Karpas-422 (cell line): ENCODE data around the gene TNFRSF1A. TPM values are rescaled to one million over a fixed set of nuclear protein-coding genes. Genes with fewer than 3 reads are reported as not detected.
"Not testable (repeated sequence)": the region's sequence is repeated elsewhere in the genome, so short reads cannot be mapped to it uniquely, and the experiment has no call there.

ENCODE experiments used
- DNase-seq: peaks from one replicate; pipeline ENCODE4 v3.0.0-alpha.2; 2015
- H2AFZ ChIP-seq: fragments of 200-600 bp; sonication (generic); 2 replicates; pipeline ENCODE4 v1.6.1; 2014; ENCODE audit warnings: antibody characterized with exemption, low read length, mixed read lengths
- H3K27ac ChIP-seq: fragments of 200-600 bp; sonication (generic); 2 replicates; pipeline ENCODE4 v1.5.1; 2014; ENCODE audit warnings: mild to moderate bottlenecking, low read length, moderate library complexity
- H3K27me3 ChIP-seq: fragments of 200-600 bp; sonication (generic); 2 replicates; pipeline ENCODE4 v1.6.1; 2014; ENCODE audit warnings: low read length, mixed read lengths
- H3K36me3 ChIP-seq: fragments of 200-600 bp; sonication (generic); 2 replicates; pipeline ENCODE4 v1.6.1; 2014; ENCODE audit warnings: low read length, mixed read lengths; ENCODE audit not compliant: insufficient read depth
- H3K4me1 ChIP-seq: fragments of 200-600 bp; sonication (generic); 2 replicates; pipeline ENCODE4 v1.6.1; 2014; ENCODE audit warnings: mild to moderate bottlenecking, low read length, mixed read lengths
- H3K4me2 ChIP-seq: fragments of 200-600 bp; sonication (generic); 2 replicates; pipeline ENCODE4 v1.6.1; 2014; ENCODE audit warnings: low read length, low read depth, mild to moderate bottlenecking; ENCODE audit not compliant: poor library complexity, severe bottlenecking
- H3K4me3 ChIP-seq: fragments of 200-600 bp; sonication (generic); 2 replicates; pipeline ENCODE4 v1.5.1; 2014; ENCODE audit warnings: mild to moderate bottlenecking, antibody characterized with exemption, low read length, mixed read lengths
- H3K79me2 ChIP-seq: fragments of 200-600 bp; sonication (generic); 2 replicates; pipeline ENCODE4 v1.6.1; 2014; ENCODE audit warnings: mild to moderate bottlenecking, low read length, mixed read lengths
- H3K9ac ChIP-seq: fragments of 200-600 bp; sonication (generic); 2 replicates; pipeline ENCODE4 v1.6.0; 2014; ENCODE audit warnings: low read length
- H3K9me2 ChIP-seq: fragments of 200-600 bp; sonication (generic), shearing (Covaris generic); replicated peaks from 2 replicates; pipeline ENCODE4 v1.6.0; 2014; ENCODE audit warnings: mild to moderate bottlenecking, low read length, moderate library complexity; ENCODE audit not compliant: insufficient read depth
- H3K9me3 ChIP-seq: fragments of 300-700, 200-600 bp; sonication (generic); 2 replicates; pipeline ENCODE4 v1.6.1; 2014; ENCODE audit warnings: low read length, mixed read lengths
- H4K20me1 ChIP-seq: fragments of 200-600 bp; sonication (generic); 2 replicates; pipeline ENCODE4 v1.6.1; 2014; ENCODE audit warnings: mild to moderate bottlenecking, antibody characterized with exemption, low read length, low read depth; ENCODE audit not compliant: insufficient read depth
- total RNA-seq: library from RNA; depleted of rRNA; stranded (reverse); fragments of >200 nt; shearing (Covaris generic); gene quantifications from 2 replicates; pipeline ENCODE4 v1.2.3, GENCODE V29; 2014; ENCODE audit warnings: low replicate concordance

TNFRSF1A gene
- total RNA-seq, 1 experiment from 2014 or later = not detected

- H3K9me2 ChIP-seq = no peaks in the 10 kb centered on the region
- H3K4me1 ChIP-seq = no peaks in the 10 kb centered on the region
- H3K9ac ChIP-seq = no peak overlapping the region
- H3K36me3 ChIP-seq = no peaks in the 10 kb centered on the region
- no peaks in the 10 kb centered on the region for H3K79me2 ChIP-seq
- 0 out of 2 replicates have a peak, but pooled peaks cover 2% of the 10 kb centered on the region for H4K20me1 ChIP-seq
- no peak overlapping the region for H3K27ac ChIP-seq
- H3K4me3 ChIP-seq = no peak overlapping the region
- no peak for DNase-seq
- no peak overlapping the region for H2AFZ ChIP-seq
- no peaks in the 10 kb centered on the region for H3K9me3 ChIP-seq
- no peak overlapping the region for H3K4me2 ChIP-seq
- no peaks in the 10 kb centered on the region for H3K27me3 ChIP-seq
Observed at GRCh38 chr12:6303071-6303470, 38.8 kb downstream of the TNFRSF1A start.

DNA sequence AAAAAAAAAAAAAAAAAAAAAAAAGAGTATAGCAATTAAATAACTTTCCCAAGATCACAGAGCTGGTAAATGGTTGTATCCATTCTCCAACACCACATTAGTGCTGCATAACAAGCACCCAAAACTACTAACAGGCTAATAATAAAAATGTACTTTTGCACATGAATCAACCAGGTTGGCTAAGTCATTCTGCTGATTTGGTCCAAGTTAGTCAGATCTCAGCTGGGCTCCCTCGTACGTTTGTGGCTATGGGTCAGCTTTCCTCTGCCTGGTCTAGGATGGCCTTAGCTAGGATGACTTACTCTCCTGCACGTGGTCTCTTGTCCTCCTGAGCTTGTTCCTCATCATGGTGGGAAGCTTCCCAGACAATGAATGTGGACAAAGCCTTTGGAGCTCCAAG lies 39.3 kb downstream of the TNFRSF1A start:
- Histone ChIP-seq H3K4me3 (no peak overlapping the region), H4K20me1 (0 out of 2 replicates have a peak, but pooled peaks cover 2% of the 10 kb centered on the region), H3K9me2 (no peaks in the 10 kb centered on the region), H3K27ac (no peak overlapping the region), H2AFZ (no peak overlapping the region), H3K79me2 (no peaks in the 10 kb centered on the region), H3K4me2 (no peak overlapping the region), H3K36me3 (no peaks in the 10 kb centered on the region), H3K27me3 (no peaks in the 10 kb centered on the region), H3K4me1 (no peaks in the 10 kb centered on the region), H3K9me3 (no peaks in the 10 kb centered on the region), H3K9ac (no peak overlapping the region)
- DNase-seq = no peak

DNA sequence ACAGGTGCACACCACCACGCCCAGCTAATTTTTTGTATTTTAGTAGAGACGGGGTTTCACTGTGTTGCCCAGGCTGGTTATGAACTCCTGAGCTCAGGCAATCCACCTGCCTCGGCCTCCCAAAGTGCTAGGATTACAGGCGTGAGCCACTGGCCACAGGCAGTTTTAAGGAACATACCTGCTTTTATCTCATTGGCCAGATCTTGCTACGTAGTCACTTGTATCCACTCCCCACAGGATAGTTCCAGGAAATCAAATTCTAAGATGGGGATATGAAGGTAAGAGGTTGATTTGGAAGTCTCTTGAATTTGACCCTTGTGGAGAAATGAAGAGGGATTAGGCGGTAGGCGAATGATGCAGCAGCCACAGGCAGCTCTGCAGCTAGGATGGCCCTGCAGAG lies 40.2 kb downstream of the TNFRSF1A start:
- no peak overlapping the region for H3K4me3 ChIP-seq
- no peaks in the 10 kb centered on the region for H3K79me2 ChIP-seq
- no peaks in the 10 kb centered on the region for H3K9me2 ChIP-seq
- H3K9ac ChIP-seq = no peak overlapping the region
- no peaks in the 10 kb centered on the region for H3K36me3 ChIP-seq
- H3K27me3 ChIP-seq = no peaks in the 10 kb centered on the region
- no peak for DNase-seq
- no peak overlapping the region for H3K27ac ChIP-seq
- no peaks in the 10 kb centered on the region for H3K4me1 ChIP-seq
- no peak overlapping the region for H2AFZ ChIP-seq
- H4K20me1 ChIP-seq = no peaks in the 10 kb centered on the region
- no peak overlapping the region for H3K4me2 ChIP-seq
- no peaks in the 10 kb centered on the region for H3K9me3 ChIP-seq

DNA sequence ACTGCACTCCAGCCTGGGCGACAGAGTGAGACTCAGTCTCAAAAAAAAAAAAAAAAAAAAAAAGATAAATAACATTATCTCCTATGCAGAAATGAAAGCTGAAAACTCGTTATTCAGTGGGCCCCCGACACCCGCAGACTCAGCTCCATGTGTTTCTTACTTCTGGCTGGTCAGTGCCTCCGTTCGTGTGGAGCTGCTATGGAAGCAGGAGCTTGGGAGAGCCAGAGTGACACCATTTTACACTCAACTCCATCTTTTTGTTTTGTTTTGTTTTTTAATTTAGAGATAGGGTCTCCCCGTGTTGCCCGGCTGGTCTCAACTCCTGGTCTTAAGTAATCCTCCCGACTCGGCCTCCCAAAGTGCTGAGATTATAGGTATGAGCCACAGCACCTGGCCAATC lies 44.7 kb downstream of the TNFRSF1A start:
- Histone ChIP-seq H3K27ac (no peak overlapping the region), H3K36me3 (no peaks in the 10 kb centered on the region), H3K27me3 (no peaks in the 10 kb centered on the region), H3K4me1 (no peaks in the 10 kb centered on the region), H3K9me3 (no peaks in the 10 kb centered on the region), H3K9me2 (no peaks in the 10 kb centered on the region), H3K4me2 (no peak overlapping the region), H3K4me3 (no peak overlapping the region), H3K79me2 (no peaks in the 10 kb centered on the region), H4K20me1 (no peaks in the 10 kb centered on the region), H2AFZ (no peak overlapping the region), H3K9ac (no peak overlapping the region)
- DNase-seq = no peak

DNA sequence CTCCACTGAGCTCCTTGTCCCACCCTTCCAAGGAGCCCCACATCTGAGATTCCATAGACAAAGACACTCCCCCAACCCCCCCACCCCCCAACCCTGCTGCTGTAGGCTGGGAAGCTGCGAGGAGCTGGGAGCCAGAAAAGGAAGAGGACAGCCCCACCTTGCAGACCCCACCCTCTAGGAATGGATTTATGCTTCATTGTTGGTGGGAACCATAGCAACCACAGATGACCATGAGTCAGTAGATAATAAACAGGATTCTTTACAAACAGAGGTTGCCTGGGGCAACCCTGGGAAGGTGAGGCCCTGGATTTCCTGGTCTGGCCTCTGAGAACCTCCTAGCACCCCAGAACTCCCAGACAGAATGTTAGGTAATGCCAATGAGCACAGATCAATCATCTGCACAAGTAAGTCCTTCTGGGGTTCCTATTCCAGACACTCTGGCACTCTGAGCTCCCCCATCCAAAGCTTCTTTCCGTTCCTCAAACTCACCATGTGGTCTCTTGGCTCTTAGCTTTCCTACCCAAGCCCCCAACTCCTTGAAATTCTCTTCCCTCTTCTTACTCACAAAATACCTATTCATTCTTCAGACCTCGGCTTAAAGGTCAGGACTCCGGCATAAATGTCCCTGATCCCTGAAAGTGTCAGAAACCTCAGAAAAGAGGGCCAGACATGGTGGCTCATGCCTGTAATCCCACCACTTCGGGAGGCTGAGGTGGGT lies 46.6 kb downstream of the TNFRSF1A start:
- H3K9ac ChIP-seq = no peak overlapping the region
- no peak overlapping the region for H2AFZ ChIP-seq
- H3K36me3 ChIP-seq = no peaks in the 10 kb centered on the region
- H3K4me3 ChIP-seq = no peak overlapping the region
- H3K4me2 ChIP-seq = no peak overlapping the region
- H3K4me1 ChIP-seq = no peaks in the 10 kb centered on the region
- no peak for DNase-seq
- no peaks in the 10 kb centered on the region for H3K9me3 ChIP-seq
- H3K79me2 ChIP-seq = no peaks in the 10 kb centered on the region
- H4K20me1 ChIP-seq = no peaks in the 10 kb centered on the region
- H3K9me2 ChIP-seq = no peaks in the 10 kb centered on the region
- no peak overlapping the region for H3K27ac ChIP-seq
- H3K27me3 ChIP-seq = no peaks in the 10 kb centered on the region

DNA sequence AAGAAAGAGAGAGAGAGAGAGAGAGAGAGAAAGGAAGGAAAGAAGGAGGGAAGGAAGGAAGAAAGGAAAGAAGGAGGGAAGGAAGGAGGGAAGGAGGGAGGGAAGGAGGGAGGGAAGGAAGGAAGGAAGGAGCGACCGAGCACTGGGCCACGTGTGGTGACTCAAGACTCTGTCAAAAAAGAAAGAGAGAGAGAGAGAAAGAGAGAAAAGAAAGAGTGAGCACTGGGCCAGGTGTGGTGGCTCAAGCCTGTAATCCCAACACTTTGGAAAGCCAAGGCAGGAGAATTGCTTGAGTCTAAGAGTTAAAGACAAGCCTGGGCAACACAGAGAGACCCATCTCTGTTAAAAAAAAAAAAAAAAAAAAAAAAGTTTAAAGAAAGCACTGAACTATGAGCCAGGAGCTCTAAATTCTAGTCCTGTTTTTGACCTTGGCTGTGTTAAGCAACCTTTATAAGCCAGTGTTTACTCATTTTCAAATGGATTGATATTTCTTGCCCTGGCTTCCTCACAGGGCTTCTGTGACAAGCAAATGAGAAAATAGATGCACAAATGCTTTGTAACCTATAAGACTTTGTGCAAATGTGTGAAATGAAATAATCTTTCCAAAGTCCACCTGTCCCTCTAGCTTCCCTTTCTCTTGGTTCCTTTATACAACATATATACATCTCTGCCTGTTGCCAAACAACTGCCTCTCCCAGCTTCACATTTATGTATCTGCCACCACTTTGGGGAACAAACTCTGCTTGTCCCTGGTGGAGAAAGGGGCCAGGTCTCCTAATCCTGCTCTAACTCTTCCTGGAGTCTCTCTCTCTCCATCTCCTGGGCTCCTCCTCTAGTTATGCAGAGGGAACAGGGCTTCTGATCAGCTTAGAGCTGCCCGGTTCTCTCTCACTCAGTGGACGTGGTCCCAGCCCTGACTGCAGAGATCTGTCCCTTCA lies 47.5 kb downstream of the TNFRSF1A start:
- H3K27me3 ChIP-seq = no peaks in the 10 kb centered on the region
- no peak overlapping the region for H3K4me2 ChIP-seq
- H3K9me3 ChIP-seq = no peaks in the 10 kb centered on the region
- H3K9ac ChIP-seq = no peak overlapping the region
- no peak overlapping the region for H2AFZ ChIP-seq
- no peaks in the 10 kb centered on the region for H3K9me2 ChIP-seq
- DNase-seq = no peak
- H3K4me3 ChIP-seq = no peak overlapping the region
- no peaks in the 10 kb centered on the region for H3K36me3 ChIP-seq
- H3K27ac ChIP-seq = no peak overlapping the region
- H3K79me2 ChIP-seq = no peaks in the 10 kb centered on the region
- H4K20me1 ChIP-seq = no peaks in the 10 kb centered on the region
- no peaks in the 10 kb centered on the region for H3K4me1 ChIP-seq

DNA sequence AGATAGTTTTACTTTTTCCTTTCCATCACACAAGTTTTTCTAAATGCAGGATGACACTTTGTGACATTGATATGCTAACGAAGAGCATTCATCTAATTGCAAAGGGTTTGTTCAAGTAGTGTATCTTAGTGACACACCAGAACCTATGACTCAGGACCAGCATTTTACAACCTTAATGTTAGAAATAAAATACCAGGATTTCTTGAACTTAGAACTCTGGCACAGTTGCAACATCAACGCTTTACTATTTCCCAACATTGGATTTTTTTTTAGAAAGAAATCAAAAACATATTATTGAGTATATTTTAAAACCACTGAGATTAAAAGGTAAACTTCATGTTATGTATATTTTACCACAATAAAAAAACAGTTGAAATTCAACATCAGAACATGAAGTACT lies 49.3 kb downstream of the TNFRSF1A start:
- DNase-seq = no peak
- no peaks in the 10 kb centered on the region for H3K4me1 ChIP-seq
- no peaks in the 10 kb centered on the region for H3K27me3 ChIP-seq
- no peak overlapping the region for H3K9ac ChIP-seq
- no peaks in the 10 kb centered on the region for H3K9me2 ChIP-seq
- H3K36me3 ChIP-seq = no peaks in the 10 kb centered on the region
- H3K4me2 ChIP-seq = no peak overlapping the region
- H3K4me3 ChIP-seq = no peak overlapping the region
- H2AFZ ChIP-seq = no peak overlapping the region
- H4K20me1 ChIP-seq = no peaks in the 10 kb centered on the region
- no peaks in the 10 kb centered on the region for H3K9me3 ChIP-seq
- H3K79me2 ChIP-seq = no peaks in the 10 kb centered on the region
- H3K27ac ChIP-seq = no peak overlapping the region

DNA sequence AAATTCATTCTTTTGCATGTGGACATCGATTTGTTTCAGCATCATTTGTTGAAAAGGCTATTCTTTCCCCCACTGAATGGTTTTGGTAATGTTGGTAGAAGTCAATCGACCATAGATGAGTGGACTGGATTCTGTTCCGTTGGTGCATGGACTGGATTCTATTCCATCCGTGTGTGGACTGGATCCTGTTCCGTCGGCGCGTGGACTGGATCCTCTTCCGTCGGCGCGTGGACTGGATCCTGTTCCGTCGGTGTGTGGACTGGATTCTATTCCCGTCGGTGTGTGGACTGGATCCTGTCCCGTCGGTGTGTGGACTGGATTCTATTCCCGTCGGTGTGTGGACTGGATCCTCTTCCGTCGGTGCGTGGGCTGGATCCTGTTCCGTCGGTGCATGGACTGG lies 52.0 kb downstream of the TNFRSF1A start:
- not testable (repeated sequence) for H3K4me1 ChIP-seq, H4K20me1 ChIP-seq, H3K79me2 ChIP-seq, H3K27ac ChIP-seq, H3K9me2 ChIP-seq, H3K9ac ChIP-seq, H3K4me3 ChIP-seq, H3K27me3 ChIP-seq, H3K36me3 ChIP-seq, DNase-seq, H3K4me2 ChIP-seq, H2AFZ ChIP-seq, H3K9me3 ChIP-seq
